Muscle of leg (tissue), 16 donors: ENCODE results near the gene SKOR1. TPM values are rescaled to one million over a fixed set of nuclear protein-coding genes. Genes with fewer than 3 reads are reported as not detected.
A peak's percentile ranks its signal among the peaks of the same experiment; 100 is the strongest.

Experiments used
- DNase-seq: peaks from one replicate; pipeline ENCODE4 v3.0.0; 2013
- H3K27ac ChIP-seq: one replicate; pipeline ENCODE4 v1.5.1; 2013; ENCODE audit warnings: mild to moderate bottlenecking, low read length, control low read depth
- H3K27me3 ChIP-seq: one replicate; pipeline ENCODE4 v1.6.1; 2013; ENCODE audit warnings: low read length; ENCODE audit not compliant: control insufficient read depth, insufficient read depth
- H3K36me3 ChIP-seq: one replicate; pipeline ENCODE4 v1.6.1; 2013; ENCODE audit warnings: low read length; ENCODE audit not compliant: control insufficient read depth, insufficient read depth
- H3K4me1 ChIP-seq: one replicate; pipeline ENCODE4 v1.6.1; 2013; ENCODE audit warnings: low read length; ENCODE audit not compliant: control insufficient read depth, insufficient read depth
- H3K4me3 ChIP-seq: one replicate; pipeline ENCODE4 v1.5.1; 2013; ENCODE audit warnings: low read length, control low read depth
- H3K9me3 ChIP-seq: replicated peaks from 2 replicates; pipeline ENCODE4 v1.6.1; 2013; ENCODE audit warnings: low read depth, low read length; ENCODE audit not compliant: control insufficient read depth
- whole genome bisulfite sequencing: methylation state at CpG from one replicate; pipeline ENCODE4 v1.1.5; 2013; ENCODE audit warnings: missing lambda C conversion rate; ENCODE audit not compliant: insufficient coverage; 5-methylcytosine and 5-hydroxymethylcytosine counted together
- long read RNA-seq, 11 donors: transcript quantifications; one replicate each; lab custom pipeline, GENCODE V29; 2026
- polyA plus RNA-seq, 8 donors: library from polyadenylated mRNA; unstranded; fragments of 120-200 nt; gene quantifications; one replicate each; pipeline versions ENCODE4 v1.2.1 to v1.2.3, GENCODE V29; 2013; ENCODE audit warnings: inconsistent platforms in 1 of 8, low replicate concordance in 1 of 8; ENCODE audit not compliant: insufficient read length in 8 of 8, insufficient read depth in 1 of 8
- total RNA-seq: library from RNA; stranded (reverse); fragments of 120-200 nt; gene quantifications from one replicate; pipeline ENCODE4 v1.2.4, GENCODE V29; 2013

The SKOR1 gene, protein sequence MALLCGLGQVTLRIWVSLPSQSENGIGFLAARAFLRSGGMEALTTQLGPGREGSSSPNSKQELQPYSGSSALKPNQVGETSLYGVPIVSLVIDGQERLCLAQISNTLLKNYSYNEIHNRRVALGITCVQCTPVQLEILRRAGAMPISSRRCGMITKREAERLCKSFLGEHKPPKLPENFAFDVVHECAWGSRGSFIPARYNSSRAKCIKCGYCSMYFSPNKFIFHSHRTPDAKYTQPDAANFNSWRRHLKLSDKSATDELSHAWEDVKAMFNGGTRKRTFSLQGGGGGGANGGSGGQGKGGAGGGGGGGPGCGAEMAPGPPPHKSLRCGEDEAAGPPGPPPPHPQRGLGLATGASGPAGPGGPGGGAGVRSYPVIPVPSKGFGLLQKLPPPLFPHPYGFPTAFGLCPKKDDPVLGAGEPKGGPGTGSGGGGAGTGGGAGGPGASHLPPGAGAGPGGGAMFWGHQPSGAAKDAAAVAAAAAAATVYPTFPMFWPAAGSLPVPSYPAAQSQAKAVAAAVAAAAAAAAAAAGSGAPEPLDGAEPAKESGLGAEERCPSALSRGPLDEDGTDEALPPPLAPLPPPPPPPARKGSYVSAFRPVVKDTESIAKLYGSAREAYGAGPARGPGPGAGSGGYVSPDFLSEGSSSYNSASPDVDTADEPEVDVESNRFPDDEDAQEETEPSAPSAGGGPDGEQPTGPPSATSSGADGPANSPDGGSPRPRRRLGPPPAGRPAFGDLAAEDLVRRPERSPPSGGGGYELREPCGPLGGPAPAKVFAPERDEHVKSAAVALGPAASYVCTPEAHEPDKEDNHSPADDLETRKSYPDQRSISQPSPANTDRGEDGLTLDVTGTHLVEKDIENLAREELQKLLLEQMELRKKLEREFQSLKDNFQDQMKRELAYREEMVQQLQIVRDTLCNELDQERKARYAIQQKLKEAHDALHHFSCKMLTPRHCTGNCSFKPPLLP
- 0.31 TPM for total RNA-seq
- under 1 TPM; 0.32 to 0.67 (median 0.45) TPM for polyA plus RNA-seq
- long read RNA-seq, donor 1, result 0 reads
- long read RNA-seq, donor 2, result 0 reads
- long read RNA-seq, donor 3, result 0 reads
- long read RNA-seq, donor 4, result 0 reads
- long read RNA-seq, donor 5, result 0 reads
- long read RNA-seq, donor 6, result 0 reads
- long read RNA-seq, donor 7, result 0 reads
- long read RNA-seq, donor 8, result 0 reads
- long read RNA-seq, donor 9, result 0 reads
- long read RNA-seq, donor 10, result 0 reads
- long read RNA-seq, donor 11, result 0 reads

DNA sequence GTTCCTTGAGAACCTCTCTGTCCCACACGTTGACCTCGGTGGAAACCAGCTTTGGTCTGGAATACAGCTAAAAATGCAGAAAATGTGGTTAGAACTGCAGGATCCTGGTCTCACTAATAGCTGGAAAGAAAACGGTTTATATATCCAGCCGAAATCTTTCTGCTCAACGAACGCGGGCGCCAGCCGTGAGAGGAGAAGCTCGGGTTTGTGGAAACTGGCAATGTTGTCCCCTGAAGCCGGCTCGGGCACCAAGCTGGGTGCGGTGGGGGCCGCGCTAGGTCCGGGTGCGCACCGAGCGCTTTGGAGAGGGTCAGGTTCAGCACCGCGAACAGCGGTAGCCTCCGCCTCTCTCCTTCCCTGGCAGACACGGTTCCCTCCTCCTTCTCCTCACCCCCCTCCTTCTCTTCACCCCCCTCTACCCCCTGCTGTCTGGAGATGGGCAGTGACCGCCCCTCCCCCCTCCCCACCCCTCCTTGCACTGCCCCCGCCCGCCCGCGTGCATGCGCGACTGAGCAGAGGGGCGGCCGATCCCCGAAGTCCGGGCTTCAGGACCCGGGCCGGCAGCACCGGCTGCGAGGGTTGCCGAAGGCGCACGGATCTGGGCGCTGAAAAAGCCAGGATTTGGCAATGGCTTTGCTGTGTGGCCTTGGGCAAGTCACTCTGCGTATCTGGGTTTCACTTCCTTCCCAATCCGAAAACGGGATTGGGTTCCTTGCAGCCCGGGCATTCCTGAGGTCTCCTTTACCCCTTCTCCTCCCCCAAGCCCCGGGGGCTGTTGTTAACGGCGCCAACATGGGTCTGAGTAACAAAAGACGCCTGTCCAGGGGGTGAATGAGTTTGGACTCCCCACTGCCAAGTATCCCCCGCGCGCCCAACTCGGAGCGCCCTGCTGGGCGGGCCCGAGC is at the start of gene SKOR1:
Gene SKOR1, plus strand, starts transcription at position 534 of the 905 bp plus-strand sequence. Its CDS starts 94 bp downstream, at position 628.
- DNase-seq, result no peak
- Histone ChIP-seq H3K9me3 (no peaks in the 10 kb centered on the region), H3K27me3 (peaks cover 97% of the 10 kb centered on the region), H3K4me1 (peaks cover 53% of the 10 kb centered on the region), H3K36me3 (no peaks in the 10 kb centered on the region), H3K27ac (no peak within 1 kb of the TSS), H3K4me3 (no peak within 1 kb of the TSS)
- WGBS, result 1% methylated on average over 38 of the region's 58 CpGs

DNA sequence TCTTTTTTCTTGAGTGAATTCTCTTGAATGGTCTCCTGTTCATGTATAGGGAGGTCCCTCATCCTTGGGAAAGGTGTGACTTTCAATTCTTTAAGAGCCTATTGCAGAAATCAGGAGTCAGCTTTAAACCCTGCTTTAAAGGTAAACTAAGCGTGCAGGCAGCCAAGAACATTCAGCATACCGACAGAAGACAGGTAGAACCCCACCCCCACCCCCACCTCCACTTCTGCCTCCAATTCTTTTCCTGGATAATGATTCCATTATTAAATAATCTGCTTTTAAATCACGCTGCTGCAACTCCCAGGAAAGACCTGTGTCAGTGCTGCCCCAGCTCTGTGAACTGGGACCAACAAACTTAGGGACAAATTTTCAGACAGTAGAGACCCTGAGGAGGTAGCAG is 49.3 kb upstream of the SKOR1 start:
- Histone ChIP-seq H3K27me3 (no peaks in the 10 kb centered on the region), H3K4me3 (no peak overlapping the region), H3K27ac (no peak overlapping the region), H3K4me1 (peaks cover 3% of the 10 kb centered on the region), H3K36me3 (peaks cover 2% of the 10 kb centered on the region), H3K9me3 (no peaks in the 10 kb centered on the region)
- WGBS, result 95% methylated on average over 2 of the region's 3 CpGs
- DNase-seq, result no peak

DNA sequence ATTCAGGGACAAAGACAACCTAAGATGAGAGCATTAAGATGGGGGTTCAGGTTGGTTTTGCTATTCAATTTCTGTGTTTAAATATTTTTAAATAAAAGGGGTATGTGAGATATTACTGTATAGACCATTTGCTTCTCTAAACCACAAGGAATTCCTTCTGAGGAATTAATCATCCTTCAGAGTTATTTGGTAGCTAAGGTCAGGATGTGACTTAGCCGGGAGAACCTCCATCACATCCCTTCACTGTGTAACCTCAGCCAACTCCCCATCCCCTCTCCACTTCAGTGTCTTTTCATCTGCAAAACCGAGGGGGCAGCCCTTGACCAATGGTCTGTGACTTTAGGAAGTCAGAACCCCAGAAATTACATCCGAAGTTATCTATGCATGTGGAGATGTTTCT is 48.7 kb upstream of the SKOR1 start:
- H3K27ac ChIP-seq, result no peak overlapping the region
- WGBS, result no CpG with 5 or more reads among the region's 3 CpGs
- no peak for DNase-seq
- H3K4me3 ChIP-seq, result no peak overlapping the region
- no peaks in the 10 kb centered on the region for H3K4me1 ChIP-seq
- no peaks in the 10 kb centered on the region for H3K27me3 ChIP-seq
- no peaks in the 10 kb centered on the region for H3K9me3 ChIP-seq
- peaks cover 2% of the 10 kb centered on the region for H3K36me3 ChIP-seq

DNA sequence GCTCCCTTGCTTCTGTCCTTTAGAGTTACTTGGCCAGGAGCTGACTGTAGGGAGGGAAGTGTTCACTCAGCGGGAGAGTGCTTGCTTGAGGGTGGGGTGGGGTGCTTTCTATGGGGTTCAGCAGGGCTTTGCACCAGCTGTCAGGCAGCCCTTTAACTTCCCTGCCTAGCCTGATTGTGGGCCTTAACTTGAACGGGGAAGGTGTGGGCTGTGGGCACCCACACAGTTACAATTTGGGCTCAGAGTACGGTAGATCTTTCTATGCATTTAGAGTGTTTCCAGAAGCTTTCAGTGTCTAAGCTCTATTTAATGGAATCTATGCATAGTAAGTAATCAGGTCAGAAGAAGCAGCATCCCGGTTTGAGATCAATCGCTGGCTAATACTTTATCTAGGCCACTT is 48.2 kb upstream of the SKOR1 start:
- no peak for DNase-seq
- Histone ChIP-seq H3K27me3 (no peaks in the 10 kb centered on the region), H3K4me3 (no peak overlapping the region), H3K36me3 (peaks cover 2% of the 10 kb centered on the region), H3K4me1 (no peaks in the 10 kb centered on the region), H3K27ac (no peak overlapping the region), H3K9me3 (no peaks in the 10 kb centered on the region)
- 61% methylated on average over 2 of the region's 5 CpGs for WGBS

DNA sequence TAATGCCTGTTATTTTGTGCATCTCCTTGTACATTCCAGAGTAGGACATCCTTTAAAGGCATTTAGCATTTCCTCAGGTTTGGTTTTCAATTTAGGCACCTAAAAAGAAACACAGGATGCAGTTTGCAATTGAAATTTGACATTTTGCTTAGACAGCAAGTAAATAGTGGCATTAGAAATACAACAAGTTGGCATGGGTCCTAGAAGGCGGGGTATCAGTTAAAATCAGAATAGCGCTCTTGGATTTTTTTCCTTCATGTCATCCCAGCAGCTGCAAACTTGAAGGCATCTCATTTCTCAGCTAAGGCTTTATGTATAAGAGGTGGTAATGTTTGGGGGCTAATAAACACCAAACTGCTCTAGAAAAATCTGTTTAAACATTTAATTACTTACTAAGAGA is 47.5 kb upstream of the SKOR1 start:
- peak; percentile 29 for DNase-seq
- WGBS, result 40% methylated on average over 1 of the region's 2 CpGs

DNA sequence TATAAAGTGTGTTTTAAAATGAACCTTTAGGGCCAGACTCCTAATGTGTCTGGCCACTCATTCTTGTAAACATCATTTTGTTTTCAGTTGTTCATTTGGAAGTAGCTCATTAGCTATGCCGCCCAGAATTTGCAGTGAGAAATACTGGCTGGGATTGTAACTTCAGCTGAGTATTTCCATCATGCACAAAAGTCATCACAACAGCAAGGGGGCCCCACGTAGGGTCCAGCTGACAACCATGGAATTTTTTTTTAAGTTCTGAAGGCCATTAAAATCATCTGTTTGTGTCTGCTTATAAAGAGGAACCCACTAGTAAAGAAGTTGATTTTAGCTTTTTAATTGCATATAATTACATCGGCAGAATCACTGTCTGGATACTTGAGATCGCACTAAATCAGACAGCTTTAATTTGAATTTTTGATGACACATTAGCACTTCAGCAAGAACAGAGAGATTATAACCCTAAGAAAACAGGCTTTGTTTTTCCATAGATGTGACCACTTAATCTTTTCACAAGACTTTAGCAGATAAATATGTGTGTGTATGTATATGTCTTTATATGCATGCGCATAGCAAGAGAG is 46.3 kb upstream of the SKOR1 start:
- H3K27me3 ChIP-seq, result no peaks in the 10 kb centered on the region
- H3K4me1 ChIP-seq, result no peaks in the 10 kb centered on the region
- 67% methylated on average over 1 of the region's 5 CpGs for WGBS
- H3K9me3 ChIP-seq, result no peaks in the 10 kb centered on the region
- no peak overlapping the region for H3K4me3 ChIP-seq
- no peak for DNase-seq
- H3K36me3 ChIP-seq, result peaks cover 9% of the 10 kb centered on the region
- H3K27ac ChIP-seq, result no peak overlapping the region

More for the DNA sequence above, 47.5 kb upstream of the SKOR1 start:
- Histone ChIP-seq H3K9me3 (no peaks in the 10 kb centered on the region), H3K4me3 (no peak overlapping the region), H3K27me3 (no peaks in the 10 kb centered on the region), H3K27ac (no peak overlapping the region), H3K36me3 (peaks cover 3% of the 10 kb centered on the region), H3K4me1 (no peaks in the 10 kb centered on the region)

DNA sequence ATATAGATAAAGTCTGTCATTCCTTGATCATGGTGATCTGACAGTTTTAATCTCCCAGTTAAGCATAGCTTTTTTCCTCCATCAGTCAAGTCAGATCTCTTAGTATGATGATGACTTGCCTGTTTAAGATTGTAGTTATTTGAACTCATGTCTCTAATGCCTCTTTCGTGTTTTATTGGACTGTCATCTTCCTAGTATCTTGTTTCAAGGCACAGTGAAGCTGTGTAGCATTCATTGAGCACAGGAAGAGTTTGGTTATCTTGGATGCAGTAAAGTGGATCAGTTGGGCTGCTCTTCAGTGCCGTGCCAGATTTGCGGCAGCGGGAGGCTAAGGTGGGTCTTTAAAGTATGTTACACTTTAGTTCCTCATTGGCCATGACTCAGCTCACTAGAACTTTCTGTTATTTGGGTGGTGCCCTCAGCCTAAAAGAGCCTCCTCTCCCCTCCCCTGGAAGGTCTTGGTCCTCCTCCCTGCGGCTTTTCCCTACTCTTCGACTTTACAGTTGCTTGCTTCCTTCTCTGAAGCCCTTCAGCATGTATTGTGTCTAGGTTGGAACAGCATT is 45.7 kb upstream of the SKOR1 start:
- H3K4me1 ChIP-seq, result no peaks in the 10 kb centered on the region
- peaks cover 9% of the 10 kb centered on the region for H3K36me3 ChIP-seq
- DNase-seq, result no peak
- 75% methylated on average over 1 of the region's 6 CpGs for WGBS
- H3K4me3 ChIP-seq, result no peak overlapping the region
- no peak overlapping the region for H3K27ac ChIP-seq
- no peaks in the 10 kb centered on the region for H3K9me3 ChIP-seq
- H3K27me3 ChIP-seq, result no peaks in the 10 kb centered on the region

DNA sequence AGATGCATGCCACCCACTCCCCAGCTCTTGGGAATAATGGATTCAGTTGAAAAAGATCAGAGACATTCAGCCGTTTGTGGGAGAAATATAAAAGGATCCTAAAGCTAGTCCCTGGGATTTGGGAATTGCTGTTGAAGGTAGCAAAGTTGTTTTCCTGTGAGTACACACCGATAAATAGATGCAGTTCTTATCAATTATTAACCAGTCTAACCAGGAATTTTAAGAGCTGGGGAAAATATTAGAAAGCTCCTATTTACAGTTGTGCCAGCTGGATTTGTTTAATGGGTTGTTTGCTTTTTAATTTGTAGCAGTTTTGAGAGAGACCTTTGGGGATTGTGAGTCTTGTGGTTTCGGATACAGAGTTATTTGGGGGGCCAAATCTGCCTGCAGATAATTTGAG is 44.2 kb upstream of the SKOR1 start:
- no peak for DNase-seq
- H3K9me3 ChIP-seq, result no peaks in the 10 kb centered on the region
- no peaks in the 10 kb centered on the region for H3K27me3 ChIP-seq
- H3K4me3 ChIP-seq, result no peak overlapping the region
- H3K27ac ChIP-seq, result no peak overlapping the region
- peaks cover 11% of the 10 kb centered on the region for H3K36me3 ChIP-seq
- no peaks in the 10 kb centered on the region for H3K4me1 ChIP-seq
- no CpG with 5 or more reads among the region's 3 CpGs for WGBS
